Raji (cell line): ENCODE results near the gene DYDC2.

Experiments
- POLR2A ChIP-seq: IDR thresholded peaks from 2 replicates; pipeline ENCODE4 v1.6.1; 2011; ENCODE audit warnings: low read depth, low read length, control low read depth; ENCODE audit not compliant: insufficient read depth

Gene DYDC2

DNA sequence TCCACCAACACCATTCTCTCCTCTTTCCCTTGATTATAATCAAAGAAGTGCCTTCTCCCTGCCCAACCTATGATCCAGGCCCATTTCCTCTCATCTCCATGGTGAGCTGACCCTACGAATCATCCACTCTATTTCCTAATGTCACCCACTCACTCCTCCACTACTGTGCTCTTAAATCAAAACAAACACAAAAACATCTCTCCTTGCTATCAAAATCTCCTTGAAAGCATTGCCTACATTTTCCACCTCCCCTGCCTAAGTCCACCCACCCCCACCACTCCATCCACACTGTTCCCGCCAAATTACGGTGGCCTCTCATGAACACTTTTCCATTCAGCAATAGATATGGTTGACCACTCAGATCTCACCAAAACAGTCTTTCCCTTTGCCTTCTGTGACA, 5.4 kb upstream of the DYDC2 start:
- TF ChIP-seq POLR2A = no peak

DNA sequence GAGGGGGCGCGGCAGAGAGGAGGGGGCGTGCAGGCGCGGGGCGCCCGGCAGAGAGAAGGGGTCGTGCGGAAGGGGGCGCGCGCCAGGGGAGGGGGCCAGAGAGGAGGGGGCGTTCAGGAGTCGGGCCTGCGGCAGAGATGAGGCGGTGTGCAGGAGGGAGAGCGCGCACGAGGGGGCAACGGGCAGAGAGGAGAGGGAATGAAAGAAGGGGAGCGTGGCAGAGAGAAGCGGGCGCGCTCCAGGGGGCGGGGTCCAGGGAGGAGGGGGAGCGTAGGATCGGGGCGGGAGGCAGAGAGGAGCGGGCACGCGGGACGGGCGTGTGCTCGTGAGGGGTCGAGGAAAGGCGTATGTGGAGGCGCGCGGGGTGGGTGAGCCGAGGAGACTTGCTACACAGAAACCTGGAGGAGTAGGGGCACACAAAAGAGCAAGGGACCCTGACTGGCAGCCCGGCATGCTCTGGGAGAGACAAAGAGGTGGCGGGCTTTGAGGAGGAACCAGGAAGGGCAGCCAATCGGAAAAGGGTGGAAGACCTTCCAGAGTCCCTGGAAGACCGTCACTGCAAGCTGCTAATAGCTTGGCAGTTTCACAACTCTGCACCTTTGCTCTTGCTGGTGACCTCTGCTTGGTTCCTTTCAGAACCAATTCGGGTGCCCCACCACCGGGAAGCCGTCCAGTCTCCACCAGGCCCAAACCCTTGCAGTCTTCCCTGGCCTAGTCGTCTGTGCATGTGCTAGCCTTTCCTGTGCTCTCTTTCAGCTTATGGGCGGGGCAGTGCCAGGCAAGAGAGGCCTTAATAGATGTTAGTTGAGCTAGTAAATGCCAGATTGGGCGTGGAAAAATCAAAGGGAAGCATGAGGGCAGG, 639 bp downstream of the DYDC2 start:
- TF ChIP-seq POLR2A = no peak

DNA sequence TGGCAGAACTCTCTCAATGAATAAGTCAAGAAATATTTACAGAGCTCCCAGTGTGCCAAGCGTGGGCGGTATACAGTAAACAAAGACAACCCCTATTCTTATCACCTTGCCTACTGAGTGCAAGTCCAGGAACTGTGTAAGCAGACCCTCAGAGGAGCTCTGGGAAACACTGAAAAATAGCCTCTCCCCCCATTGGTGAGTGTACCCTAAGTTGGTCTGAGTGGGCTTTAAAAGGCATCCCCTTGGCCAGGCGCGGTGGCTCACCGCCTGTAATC, 1.2 kb downstream of the DYDC2 start:
- TF ChIP-seq POLR2A = no peak

DNA sequence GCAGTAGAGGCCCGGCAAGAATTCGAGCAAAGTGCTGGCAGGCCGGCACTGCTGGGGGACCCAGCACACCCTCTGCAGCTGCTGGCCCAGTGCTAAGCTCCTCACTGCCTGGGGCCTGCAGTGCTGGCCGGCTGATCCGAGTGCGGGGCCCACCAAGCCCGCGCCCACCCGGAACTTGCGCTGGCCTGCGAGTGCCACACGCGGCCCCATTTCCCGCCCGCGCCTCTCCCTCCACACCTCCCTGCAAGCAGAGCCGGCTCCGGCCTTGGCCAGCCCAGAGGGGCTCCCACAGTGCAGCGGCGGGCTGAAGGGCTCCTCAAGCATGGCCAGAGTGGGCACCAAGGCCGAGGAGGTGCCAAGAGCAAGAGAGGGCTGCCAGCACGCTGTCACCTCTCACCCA, 3.1 kb downstream of the DYDC2 start:
- TF ChIP-seq POLR2A = no peak

DNA sequence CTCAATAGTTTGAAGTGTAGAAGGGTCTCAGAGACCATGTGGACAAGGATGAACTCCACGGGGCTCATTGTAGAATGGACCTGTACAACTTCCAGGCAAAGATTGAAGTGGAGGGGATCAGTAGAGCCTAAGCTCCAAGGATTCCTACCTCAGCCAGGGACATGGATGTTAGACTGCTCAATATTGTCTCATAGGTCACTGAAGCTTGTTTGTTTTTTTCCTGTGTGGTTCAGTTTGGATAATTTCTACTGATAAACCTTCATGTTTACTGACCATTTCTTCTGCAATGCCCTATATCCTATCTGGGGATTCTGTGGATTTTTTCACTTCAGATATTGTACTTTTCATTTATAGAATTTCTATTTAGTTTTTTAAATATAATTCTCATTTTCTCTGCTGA, 8.9 kb downstream of the DYDC2 start:
- no peak for TF ChIP-seq POLR2A

DNA sequence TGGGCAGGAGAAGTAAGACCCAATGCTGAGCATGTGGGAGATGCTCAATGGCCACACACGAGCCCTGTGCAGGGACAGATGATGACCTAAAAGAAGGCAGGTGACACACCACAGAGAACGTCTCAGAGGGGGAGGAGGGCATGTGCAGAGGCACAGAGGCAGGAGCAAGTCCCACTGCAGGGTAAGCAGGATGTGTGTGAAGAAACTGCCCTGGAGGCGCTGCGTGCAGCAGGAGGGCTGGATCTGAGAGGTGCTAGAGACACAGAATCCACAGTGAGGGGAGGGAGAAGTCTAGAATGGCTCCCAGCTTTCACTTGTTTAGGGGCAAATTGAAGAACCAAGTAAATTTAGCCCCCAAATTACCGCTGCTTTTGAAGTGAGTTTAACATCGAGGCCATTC, 14.9 kb downstream of the DYDC2 start:
- no peak for TF ChIP-seq POLR2A

DNA sequence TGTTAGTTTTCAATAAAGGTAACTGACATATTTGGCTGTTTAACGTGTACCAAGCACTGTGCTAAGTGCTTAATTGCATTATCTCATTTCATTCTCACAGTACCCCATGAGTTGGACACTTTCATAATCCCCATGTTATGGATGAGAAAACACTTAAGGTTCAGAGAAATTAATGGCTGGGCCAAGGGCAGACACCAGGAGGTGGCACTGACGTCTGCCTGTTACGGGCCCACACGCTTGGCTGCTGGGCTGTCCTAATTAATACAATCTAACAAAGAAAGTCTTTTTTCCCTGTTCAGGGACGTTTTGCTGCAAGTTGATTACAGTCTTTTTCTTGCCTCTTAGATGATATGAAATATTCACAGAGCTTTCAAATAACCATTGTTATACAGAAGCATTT, 16.1 kb downstream of the DYDC2 start:
- no peak for TF ChIP-seq POLR2A

DNA sequence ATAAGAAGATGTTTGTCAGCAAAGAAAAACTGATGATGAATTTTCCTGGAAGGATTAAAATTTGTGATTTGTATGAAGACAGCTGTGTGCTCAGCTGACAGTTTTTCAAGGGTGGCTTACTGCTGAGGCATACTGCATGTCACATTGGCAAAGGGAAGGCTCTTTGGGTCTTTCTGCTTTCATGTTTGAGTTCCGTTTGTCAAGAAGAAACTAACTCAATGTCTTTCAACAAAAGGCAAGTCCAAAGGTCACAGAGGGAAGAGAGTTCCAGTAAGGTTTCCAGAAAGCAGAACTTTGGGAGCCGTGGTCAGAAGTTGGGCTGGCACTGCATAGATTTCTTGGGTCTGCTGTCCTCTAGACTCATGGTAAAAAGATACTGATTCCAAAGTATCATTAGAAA, 16.9 kb downstream of the DYDC2 start:
- no peak for TF ChIP-seq POLR2A

DNA sequence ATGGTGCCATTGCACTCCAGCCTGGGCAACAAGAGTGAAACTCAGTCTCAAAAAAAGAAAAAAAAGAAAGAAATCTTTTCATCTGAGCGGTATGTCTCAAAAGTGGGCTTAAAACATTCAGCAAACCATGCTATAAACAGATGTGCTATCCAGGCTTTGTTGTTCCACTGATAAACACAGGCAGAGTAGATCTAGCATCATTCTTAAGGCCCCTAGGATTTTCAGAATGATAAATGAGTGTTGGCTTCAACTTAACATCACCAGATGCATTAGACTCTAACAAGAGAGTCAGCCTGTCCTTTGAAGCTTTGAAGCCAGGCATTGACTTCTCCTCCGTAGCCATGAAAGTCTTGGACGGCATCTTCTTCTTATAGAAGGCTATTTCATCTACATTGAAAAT, 23.1 kb downstream of the DYDC2 start:
- no peak for TF ChIP-seq POLR2A

DNA sequence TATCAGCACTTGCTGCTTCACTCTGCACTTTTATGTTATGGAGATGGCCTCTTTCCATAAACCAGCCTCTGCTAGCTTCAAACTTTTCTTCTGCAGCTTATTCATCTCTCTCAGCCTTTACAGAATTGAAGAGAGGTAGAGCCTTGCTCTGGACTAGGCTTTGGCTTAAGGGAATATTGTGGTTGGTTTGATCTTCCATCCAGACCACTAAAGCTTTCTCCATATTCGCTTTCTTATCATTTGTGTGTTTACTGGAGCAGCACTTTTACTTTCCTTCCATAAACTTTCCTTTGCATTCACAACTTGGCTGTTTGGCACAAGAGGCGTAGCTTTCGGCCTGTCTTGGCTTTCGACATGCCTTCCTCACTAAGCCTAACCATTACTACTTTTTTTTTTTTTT, 23.6 kb downstream of the DYDC2 start:
- TF ChIP-seq POLR2A = no peak

DNA sequence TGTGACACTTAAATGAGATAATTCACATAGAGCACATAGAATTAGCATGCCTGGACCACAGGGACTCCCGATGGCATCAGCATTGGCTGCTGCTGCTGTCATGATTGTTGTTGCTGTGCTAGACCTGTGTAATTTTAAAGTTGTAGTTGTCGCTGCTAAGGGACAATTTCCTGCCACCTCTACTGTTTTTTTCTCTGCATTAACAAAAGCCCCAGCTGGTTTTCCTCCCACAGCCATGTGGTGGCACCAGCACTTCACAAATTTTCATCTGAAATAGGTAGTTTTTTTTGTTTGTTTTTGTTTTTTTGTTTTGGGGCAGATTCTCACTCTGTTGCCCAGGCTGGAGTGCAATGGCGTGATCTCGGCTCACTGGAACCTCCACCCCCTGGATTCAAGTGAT, 26.4 kb downstream of the DYDC2 start:
- no peak for TF ChIP-seq POLR2A

DNA sequence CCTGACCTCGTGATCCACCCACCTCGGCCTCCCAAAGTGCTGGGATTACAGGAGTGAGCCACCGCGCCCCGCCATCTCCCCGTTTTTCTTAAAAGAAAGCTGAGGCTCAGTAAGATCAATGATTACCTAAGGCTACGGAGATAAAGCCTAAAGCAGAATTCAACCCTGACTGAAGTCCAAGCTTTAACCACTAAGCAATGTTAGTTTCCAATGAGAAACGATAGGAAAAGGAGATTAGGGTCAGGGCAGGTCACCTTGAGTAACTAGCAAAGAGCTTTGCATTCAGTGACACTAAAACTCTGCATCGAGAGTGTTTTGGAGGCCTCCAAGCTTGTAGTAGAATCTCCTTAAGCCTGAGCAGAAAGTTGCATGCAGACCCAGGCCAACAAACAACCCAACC, 34.2 kb downstream of the DYDC2 start:
- no peak for TF ChIP-seq POLR2A

DNA sequence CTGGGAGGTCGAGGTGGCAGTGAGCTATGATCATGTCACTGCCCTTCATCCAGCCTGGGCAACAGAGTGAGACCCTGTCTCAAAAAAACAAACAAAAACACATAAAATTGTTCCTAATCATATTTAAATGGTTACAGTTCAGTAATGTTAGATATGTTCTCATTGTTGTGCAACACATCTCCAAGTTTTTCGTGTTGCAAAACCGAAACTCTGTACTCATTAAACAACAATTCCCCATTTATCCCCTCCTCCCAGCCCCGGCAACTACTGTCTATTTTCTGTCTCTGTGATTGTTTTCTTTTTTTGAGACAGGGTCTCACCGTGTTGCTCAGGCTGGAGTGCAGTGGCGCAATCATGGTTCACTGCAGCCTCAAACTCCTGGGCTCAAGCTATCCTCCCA, 35.7 kb downstream of the DYDC2 start:
- no peak for TF ChIP-seq POLR2A

DNA sequence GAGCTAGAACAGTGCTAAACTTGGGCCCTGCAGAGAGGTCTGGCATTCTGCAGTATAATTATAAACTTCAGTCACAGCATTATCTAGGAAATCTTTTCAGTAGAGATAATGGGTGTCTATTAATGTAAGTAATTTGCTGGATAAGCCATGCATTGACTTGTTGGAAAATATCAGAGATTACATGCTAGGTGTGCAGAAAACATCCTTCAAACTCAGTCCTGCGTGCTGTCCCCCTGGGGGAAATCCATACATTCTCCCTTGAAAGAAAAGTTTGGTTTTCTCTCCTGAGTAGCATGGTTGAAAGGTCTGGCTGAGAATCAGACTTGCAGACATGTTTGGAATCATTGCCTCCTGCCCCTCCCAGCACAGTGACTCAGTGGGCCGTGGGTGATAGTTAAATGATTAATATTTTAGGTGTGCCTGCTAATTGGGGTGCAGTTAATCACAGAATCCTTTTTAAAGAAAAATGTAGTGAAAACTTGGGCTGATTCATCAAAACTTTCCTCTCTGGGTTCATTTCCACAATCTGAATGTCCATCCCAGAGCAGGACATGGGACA, 37.9 kb downstream of the DYDC2 start:
- no peak for TF ChIP-seq POLR2A

DNA sequence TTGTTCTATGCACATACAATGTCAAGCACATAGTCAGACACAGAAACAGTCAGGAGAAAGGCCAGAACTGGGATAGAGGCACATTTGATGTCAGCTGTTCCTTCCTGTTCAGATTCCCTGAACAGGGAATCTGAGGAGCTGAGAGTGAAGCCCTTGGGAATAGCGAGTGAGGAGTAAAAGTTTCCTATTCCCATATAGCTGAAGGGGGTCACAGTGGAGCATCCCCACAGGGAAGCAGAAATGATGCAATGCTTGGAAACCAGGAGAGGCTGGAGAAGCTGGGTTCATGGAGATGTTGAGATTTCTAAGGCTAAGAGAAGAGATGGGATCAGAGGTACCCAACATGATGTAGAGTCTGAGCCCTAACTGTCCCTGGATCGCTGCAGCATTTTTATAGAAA, 40.4 kb downstream of the DYDC2 start:
- TF ChIP-seq POLR2A = no peak

DNA sequence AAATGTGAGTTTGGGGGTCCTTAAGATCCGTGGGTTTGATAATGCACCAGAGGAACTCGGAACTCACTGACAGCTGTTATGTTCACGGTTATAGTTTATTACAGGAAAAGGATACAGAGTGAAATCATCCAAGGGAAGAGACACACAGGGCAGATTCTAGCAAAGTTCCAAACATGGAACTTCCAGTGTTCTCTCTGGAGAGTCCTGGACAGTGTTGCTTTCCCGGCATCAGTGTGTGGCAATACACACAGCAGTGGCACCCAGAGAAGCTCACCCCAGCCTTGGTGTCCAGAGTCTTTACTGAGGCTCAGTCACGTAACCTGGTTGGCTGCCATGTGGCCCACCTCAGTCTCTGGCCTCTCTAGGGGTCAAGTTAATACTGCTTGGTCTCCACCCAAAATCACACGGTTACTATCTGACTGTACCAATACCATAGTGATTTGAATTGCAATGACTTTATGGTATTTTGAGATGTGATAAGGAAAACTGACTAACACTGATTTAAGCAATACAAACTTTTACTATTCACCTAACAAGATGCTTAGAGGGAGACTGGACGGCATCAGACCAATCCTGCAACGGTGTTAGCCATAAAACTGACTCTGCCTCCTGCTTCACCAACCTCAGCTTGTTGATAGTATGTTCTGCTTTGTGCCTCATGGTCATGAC, 43.7 kb downstream of the DYDC2 start:
- no peak for TF ChIP-seq POLR2A
